GM10266 (cell line): ENCODE measurements around the gene SH3BP4.

Experiments used
- DNase-seq: peaks from one replicate; pipeline ENCODE4 v3.0.0; 2012; ENCODE audit errors: extremely low spot score
- CTCF ChIP-seq: IDR thresholded peaks from 2 replicates; pipeline ENCODE4 v1.5.1; 2012; ENCODE audit warnings: mild to moderate bottlenecking, low read depth; ENCODE audit not compliant: control insufficient read depth, insufficient read depth; ENCODE audit errors: missing control alignments

SH3BP4 gene

DNA sequence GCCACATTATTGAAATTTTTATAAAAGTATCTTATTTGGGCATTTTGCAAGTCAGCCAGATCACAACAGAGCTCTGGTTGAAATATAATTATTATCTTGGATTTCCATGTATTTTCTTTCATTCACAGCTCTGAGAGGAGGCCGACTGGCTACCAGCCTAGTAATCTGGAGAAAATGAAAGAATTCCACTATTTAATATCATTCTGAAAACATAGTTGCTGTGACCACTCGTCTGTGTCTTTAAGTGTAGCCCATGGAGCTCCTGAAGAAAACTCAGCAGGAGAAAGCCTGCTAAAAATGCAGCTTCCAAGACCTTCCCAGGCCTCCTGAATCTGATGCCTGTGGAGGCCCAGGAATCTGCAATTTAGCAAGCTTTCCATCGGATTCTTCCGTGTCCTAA, 114.7 kb downstream of the SH3BP4 start:
- no peak for TF ChIP-seq CTCF
- DNase-seq = no peak

GRCh38 chr2:235066895-235067294, 115.1 kb downstream of the SH3BP4 start:
- no peak for TF ChIP-seq CTCF
- no peak for DNase-seq

DNA sequence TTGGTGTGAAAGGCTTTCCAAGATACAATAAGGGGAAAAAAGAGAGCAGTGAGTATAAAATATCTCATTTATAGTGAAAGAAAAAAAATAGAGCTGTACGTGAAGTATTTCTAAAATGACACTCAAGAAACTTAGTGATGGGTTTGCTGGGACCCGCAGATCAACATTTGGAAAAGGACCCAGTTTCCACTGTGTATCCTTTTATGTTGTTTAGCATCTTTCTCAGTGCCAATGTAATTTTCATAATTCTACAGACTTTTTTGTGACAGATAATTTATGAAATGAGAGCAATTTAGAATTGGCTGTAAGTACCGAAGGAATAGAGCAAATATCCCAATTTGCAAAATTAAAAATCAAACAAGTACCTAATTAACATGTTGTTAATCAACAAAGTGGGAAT, 116.9 kb downstream of the SH3BP4 start:
- TF ChIP-seq CTCF = no peak
- no peak for DNase-seq

DNA sequence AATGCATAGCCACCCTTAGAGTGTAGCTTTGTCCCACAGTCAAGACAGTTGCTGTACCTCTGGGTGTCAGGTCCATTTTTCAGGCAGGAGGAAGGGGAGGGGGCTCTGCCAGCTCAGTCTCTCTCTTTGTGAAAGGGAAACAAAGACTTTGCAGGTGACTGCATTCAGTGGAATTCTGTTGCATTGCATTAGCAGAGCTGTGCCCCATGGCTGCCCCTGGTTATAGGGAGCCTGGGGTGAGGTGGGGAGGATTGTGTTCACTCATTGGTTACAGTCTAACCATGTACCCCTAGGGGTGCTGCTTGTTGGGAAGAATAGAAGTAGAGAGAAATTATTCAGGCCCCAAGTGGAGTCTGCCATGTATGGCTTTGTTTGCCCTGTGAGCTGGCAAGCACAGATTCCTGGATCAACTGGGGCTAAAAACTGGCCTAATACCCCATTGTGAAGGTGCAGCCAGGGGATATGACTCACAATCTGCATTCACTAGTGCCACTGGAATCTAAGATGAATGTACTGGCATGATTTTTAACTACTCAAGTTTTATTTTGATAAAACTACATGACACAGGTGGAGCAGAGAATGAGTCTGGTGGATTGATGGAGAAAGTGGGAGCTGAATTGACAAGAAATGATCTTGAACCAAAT, 118.4 kb downstream of the SH3BP4 start:
- no peak for DNase-seq
- TF ChIP-seq CTCF = no peak

DNA sequence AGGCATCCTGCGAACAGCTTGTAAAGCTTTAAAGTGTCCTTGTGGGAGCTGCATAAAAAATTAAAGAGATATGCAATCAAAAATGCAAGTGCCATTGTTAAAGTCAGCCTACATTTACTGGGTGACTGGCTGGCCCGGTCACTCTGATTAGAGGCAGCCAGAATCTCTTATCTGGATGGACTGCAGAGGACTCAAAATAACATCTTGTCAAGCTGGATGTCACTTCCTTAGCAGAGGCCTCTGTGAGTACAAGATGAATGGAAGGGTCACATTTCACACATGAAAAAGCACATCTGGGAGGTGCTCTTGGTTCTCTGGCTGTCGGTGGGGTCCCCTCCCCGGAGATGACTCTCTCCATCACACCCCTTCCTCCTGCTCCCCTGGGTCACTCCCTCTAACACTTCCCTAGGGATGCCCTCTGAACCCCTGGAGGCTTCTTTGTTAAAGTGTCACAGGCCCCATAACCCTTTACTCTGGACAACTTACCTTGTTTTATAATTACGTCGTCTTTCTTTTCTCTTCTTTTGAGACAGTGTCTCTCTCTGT, 122.1 kb downstream of the SH3BP4 start:
- DNase-seq = no peak
- no peak for TF ChIP-seq CTCF

DNA sequence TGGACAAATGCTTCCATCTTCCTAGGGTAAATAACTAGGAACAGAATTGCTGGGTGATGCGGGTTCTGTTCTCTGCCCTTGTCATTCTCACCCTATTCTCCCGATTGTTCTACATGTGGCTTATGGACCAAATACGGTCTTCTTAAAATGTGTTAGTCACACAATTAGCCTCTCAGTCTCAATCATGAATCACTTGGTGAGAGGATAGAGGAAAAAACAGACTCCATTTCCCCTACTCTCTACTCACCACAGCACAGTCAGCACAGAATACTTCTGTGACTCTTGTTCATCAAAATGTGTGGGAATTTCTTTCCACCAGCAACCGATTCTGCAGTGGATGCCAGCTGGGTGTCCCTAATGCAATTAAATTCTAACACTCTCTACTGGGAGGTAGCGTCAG, 125.2 kb downstream of the SH3BP4 start:
- DNase-seq = no peak
- no peak for TF ChIP-seq CTCF

GRCh38 chr2:235078182-235078581, 126.4 kb downstream of the SH3BP4 start:
- TF ChIP-seq CTCF = no peak
- DNase-seq = no peak
